Activated B cell treated with CpG ODN at 0.5 μM for 24 hours (primary cell): ENCODE measurements around the gene TTBK1. TPM values are rescaled to one million over a fixed set of nuclear protein-coding genes. Genes with fewer than 3 reads are reported as not detected.

Experiments used
- ATAC-seq: fragments of 200-7000 bp; cut with Tn5 transposase; one replicate; pipeline ENCODE4 v1.10.0; 2021; ENCODE audit warnings: low read depth, mild to moderate bottlenecking, moderate library complexity
- CTCF ChIA-PET: fragments of 350-600 bp; sonication (Branson Sonifier 250); formaldehyde crosslinking; loops from one replicate; lab custom pipeline; 2021; ENCODE audit warnings: antibody characterized with exemption; lab: Charles Lee
- POLR2A ChIA-PET: fragments of 350-600 bp; sonication (Branson Sonifier 250); formaldehyde crosslinking; loops from one replicate; lab custom pipeline; 2021; ENCODE audit warnings: antibody characterized with exemption; lab: Charles Lee
- DNase-seq: peaks from one replicate; pipeline ENCODE4 v3.0.0; 2022
- H3K27ac Mint-ChIP-seq: one replicate; pipeline ENCODE4 v1.8.0; 2020; ENCODE audit warnings: mixed read lengths
- H3K27me3 Mint-ChIP-seq: one replicate; pipeline ENCODE4 v1.8.0; 2021; ENCODE audit warnings: mixed read lengths
- H3K36me3 Mint-ChIP-seq: one replicate; pipeline ENCODE4 v1.8.0; 2021; ENCODE audit warnings: low read depth, mixed read lengths
- H3K4me1 Mint-ChIP-seq: one replicate; pipeline ENCODE4 v1.8.0; 2021; ENCODE audit warnings: mixed read lengths
- H3K4me3 Mint-ChIP-seq: one replicate; pipeline ENCODE4 v1.8.0; 2020; ENCODE audit warnings: mild to moderate bottlenecking, mixed read lengths
- H3K9me3 Mint-ChIP-seq: one replicate; pipeline ENCODE4 v1.8.0; 2020; ENCODE audit warnings: mixed read lengths
- intact Hi-C: fragments of 100-400 bp; cut with micrococcal nuclease; formaldehyde crosslinking; loops from one replicate; pipeline ENCODE4 v1.15.1; 2024
- total RNA-seq: library from RNA; stranded (reverse); gene quantifications from 2 replicates; pipeline ENCODE4 v1.2.3, GENCODE V29; 2022
- TF ChIP-seq, protein P1 (sequence below): fragments of 200-600 bp; IDR thresholded peaks from one replicate; pipeline ENCODE4 v1.8.0; 2022; ENCODE audit warnings: antibody characterized with exemption, mild to moderate bottlenecking

TTBK1 gene
- total RNA-seq, 1 donor from 2014 or later = 0.13 TPM

DNA sequence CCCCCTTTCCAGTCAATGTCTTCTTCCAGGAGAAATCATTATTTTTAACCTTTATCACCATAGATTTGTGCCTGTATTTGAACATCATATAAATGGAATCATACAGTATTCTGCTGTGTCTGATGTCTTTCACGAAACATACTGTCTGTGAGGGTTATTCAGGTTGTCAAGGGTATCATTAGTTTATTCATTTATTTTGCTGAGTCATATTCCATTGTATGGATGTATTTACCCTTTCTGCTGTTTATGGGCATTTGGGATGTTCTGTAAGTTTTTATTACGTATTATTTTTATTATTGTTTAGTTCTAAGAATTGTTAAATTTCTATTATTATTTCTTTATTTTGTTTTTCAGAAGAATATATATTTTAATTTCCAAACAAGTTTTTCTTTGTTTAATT, 36.0 kb upstream of the TTBK1 start:
- no peak overlapping the region for H3K27ac Mint-ChIP-seq
- no peaks in the 10 kb centered on the region for H3K4me1 Mint-ChIP-seq
- POLR2A ChIA-PET = no interaction called here
- CTCF ChIA-PET = no interaction called here
- H3K27me3 Mint-ChIP-seq = no peaks in the 10 kb centered on the region
- ATAC-seq (no peak), DNase-seq (no peak)
- intact Hi-C loops = no loop called here
- H3K9me3 Mint-ChIP-seq = no peaks in the 10 kb centered on the region
- peaks cover 47% of the 10 kb centered on the region for H3K36me3 Mint-ChIP-seq
- TF ChIP-seq, protein P1, sequence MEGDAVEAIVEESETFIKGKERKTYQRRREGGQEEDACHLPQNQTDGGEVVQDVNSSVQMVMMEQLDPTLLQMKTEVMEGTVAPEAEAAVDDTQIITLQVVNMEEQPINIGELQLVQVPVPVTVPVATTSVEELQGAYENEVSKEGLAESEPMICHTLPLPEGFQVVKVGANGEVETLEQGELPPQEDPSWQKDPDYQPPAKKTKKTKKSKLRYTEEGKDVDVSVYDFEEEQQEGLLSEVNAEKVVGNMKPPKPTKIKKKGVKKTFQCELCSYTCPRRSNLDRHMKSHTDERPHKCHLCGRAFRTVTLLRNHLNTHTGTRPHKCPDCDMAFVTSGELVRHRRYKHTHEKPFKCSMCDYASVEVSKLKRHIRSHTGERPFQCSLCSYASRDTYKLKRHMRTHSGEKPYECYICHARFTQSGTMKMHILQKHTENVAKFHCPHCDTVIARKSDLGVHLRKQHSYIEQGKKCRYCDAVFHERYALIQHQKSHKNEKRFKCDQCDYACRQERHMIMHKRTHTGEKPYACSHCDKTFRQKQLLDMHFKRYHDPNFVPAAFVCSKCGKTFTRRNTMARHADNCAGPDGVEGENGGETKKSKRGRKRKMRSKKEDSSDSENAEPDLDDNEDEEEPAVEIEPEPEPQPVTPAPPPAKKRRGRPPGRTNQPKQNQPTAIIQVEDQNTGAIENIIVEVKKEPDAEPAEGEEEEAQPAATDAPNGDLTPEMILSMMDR = no peak
- H3K4me3 Mint-ChIP-seq = no peak overlapping the region

DNA sequence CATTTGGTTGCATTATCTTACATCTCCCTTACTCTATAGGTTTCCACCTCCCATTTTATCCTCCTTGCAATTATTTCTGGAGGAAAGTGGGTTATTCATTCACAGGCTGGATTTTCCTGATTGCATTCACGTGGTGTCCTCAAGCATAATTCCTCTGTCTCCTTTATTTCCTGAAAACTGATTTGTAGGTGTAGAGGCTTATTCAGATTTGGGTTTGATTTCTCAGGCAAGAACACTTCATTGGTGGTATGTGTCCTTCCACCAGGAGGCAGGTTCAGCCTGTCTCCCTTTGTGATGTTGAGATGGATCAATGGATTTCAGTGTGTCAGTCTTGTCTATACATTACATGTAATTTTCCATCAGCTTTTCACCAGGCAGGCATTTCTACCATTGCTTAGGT, 31.3 kb upstream of the TTBK1 start:
- ChIA-PET POLR2A (interaction anchor here (0.7 kb wide), 2 partner anchors 29 to 30 kb away, joined by 3 read pairs; partner anchors contain the start of gene CUL9), CTCF (interaction anchor here (1.1 to 1.7 kb wide), 2 partner anchors 18 to 68 kb away, joined by 3 to 4 read pairs; partner anchors contain the start of gene DNPH1)
- ATAC-seq = no peak
- intact Hi-C loops = no loop called here
- TF ChIP-seq, protein P1 = no peak
- no peaks in the 10 kb centered on the region for H3K27me3 Mint-ChIP-seq
- H3K4me1 Mint-ChIP-seq = no peaks in the 10 kb centered on the region
- no peak overlapping the region for H3K27ac Mint-ChIP-seq
- peaks cover 46% of the 10 kb centered on the region for H3K36me3 Mint-ChIP-seq
- H3K9me3 Mint-ChIP-seq = no peaks in the 10 kb centered on the region
- DNase-seq = no peak
- no peak overlapping the region for H3K4me3 Mint-ChIP-seq

GRCh38 chr6:43213431-43213830, 29.9 kb upstream of the TTBK1 start:
- TF ChIP-seq, protein P1 = no peak
- ATAC-seq = no peak
- H3K4me1 Mint-ChIP-seq = no peaks in the 10 kb centered on the region
- ChIA-PET POLR2A (interaction anchor here (0.6 kb wide), 2 partner anchors 22 to 50 kb away, joined by 3 to 5 read pairs; no protein-coding TSS in a partner anchor), CTCF (interaction anchor here (1.7 kb wide), 1 partner anchor 16 kb away, joined by 4 read pairs; the partner anchor contains the start of gene DNPH1)
- intact Hi-C loops = no loop called here
- H3K27ac Mint-ChIP-seq = no peak overlapping the region
- H3K4me3 Mint-ChIP-seq = no peak overlapping the region
- DNase-seq = no peak
- peaks cover 50% of the 10 kb centered on the region for H3K36me3 Mint-ChIP-seq
- H3K27me3 Mint-ChIP-seq = no peaks in the 10 kb centered on the region
- no peaks in the 10 kb centered on the region for H3K9me3 Mint-ChIP-seq

DNA sequence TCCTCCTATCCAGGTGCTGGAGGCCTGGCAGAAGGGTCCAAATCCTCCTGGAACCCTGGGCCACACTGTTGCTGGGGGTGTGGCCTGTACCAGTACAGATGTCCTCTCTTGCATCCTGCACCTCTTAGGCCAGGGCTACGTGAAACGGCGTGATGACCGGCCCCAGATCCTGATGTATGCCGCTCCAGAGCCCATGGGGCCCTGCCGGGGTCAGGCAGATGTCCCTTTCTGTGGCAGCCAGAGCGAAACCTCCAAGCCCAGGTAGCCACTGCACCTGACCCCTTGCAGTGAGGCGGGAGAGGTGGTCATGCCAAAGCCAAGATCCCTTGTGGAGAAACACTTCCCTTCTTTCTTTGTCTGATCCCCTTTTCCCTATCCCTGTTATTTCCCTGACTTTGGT, 28.2 kb upstream of the TTBK1 start:
- intact Hi-C loops = no loop called here
- DNase-seq (no peak), ATAC-seq (no peak)
- Mint-ChIP-seq H3K27ac (no peak overlapping the region), H3K4me3 (no peak overlapping the region), H3K9me3 (no peaks in the 10 kb centered on the region), H3K27me3 (no peaks in the 10 kb centered on the region), H3K4me1 (no peaks in the 10 kb centered on the region), H3K36me3 (peaks cover 58% of the 10 kb centered on the region)
- ChIA-PET POLR2A (interaction anchor here (0.7 kb wide), 2 partner anchors 61 to 183 kb away, joined by 3 read pairs; no protein-coding TSS in a partner anchor), CTCF (interaction anchor here (1.1 kb wide), 1 partner anchor 14 kb away, joined by 3 read pairs; the partner anchor contains the start of gene DNPH1)
- TF ChIP-seq, protein P1 = no peak

- H3K4me3 Mint-ChIP-seq = no peak overlapping the region
- ChIA-PET POLR2A (no interaction called here), CTCF (interaction anchor here (1.1 kb wide), 1 partner anchor 13 kb away, joined by 3 read pairs; the partner anchor contains the start of gene DNPH1)
- TF ChIP-seq, protein P1 = no peak
- no peaks in the 10 kb centered on the region for H3K4me1 Mint-ChIP-seq
- no peaks in the 10 kb centered on the region for H3K27me3 Mint-ChIP-seq
- no peak overlapping the region for H3K27ac Mint-ChIP-seq
- intact Hi-C loops = no loop called here
- H3K9me3 Mint-ChIP-seq = no peaks in the 10 kb centered on the region
- H3K36me3 Mint-ChIP-seq = peaks cover 68% of the 10 kb centered on the region
- DNase-seq = no peak
- no peak for ATAC-seq
Measured at GRCh38 chr6:43216200-43216599, 27.1 kb upstream of the TTBK1 start.
